Sigmoid colon (tissue), 7 donors: ENCODE measurements around the gene PAH. TPM values are rescaled to one million over a fixed set of nuclear protein-coding genes. Genes with fewer than 3 reads are reported as not detected.

Source experiments
- DNase-seq: peaks from one replicate; pipeline ENCODE4 v3.0.0-alpha.2; 2019
- H3K27ac ChIP-seq, 4 donors: fragments of 200-600 bp; sonication (generic); one replicate each; pipeline ENCODE4 v1.5.1; 2016 to 2019; ENCODE audit warnings: mild to moderate bottlenecking in 1 of 4
- H3K27me3 ChIP-seq, 3 donors: fragments of 200-600 bp; sonication (generic); one replicate each; pipeline ENCODE4 v1.5.1; 2019; ENCODE audit warnings: mild to moderate bottlenecking in 1 of 3
- H3K36me3 ChIP-seq, 4 donors: fragments of 200-600 bp; sonication (generic); one replicate each; pipeline ENCODE4 v1.5.1; 2016 to 2019
- H3K4me1 ChIP-seq, 4 donors: fragments of 200-600 bp; sonication (generic); one replicate each; pipeline ENCODE4 v1.5.1; 2017 to 2019
- H3K4me3 ChIP-seq, 4 donors: fragments of 200-600 bp; sonication (generic); one replicate each; pipeline ENCODE4 v1.5.1; 2017 to 2019; ENCODE audit warnings: mild to moderate bottlenecking in 2 of 4, moderate library complexity in 1 of 4
- H3K9me3 ChIP-seq, 4 donors: fragments of 200-600 bp in 3 of 4; sonication (generic) in 3 of 4; one replicate each; pipeline versions ENCODE4 v1.5.1 to v1.6.1; 2013 to 2019
- EP300 ChIP-seq, 4 donors: sonication (generic); formaldehyde crosslinking; IDR thresholded peaks; one replicate each; pipeline ENCODE4 v1.6.1; 2017; ENCODE audit warnings: antibody characterized with exemption in 4 of 4
- POLR2A ChIP-seq, 2 donors: fragments of 450-650 bp; IDR thresholded peaks; one replicate each; pipeline ENCODE4 v1.6.1; 2016; ENCODE audit warnings: antibody characterized with exemption in 2 of 2, mild to moderate bottlenecking in 2 of 2, moderate library complexity in 2 of 2
- POLR2AphosphoS5 ChIP-seq, 4 donors: sonication (generic); formaldehyde crosslinking; IDR thresholded peaks; one replicate each; pipeline ENCODE4 v1.6.1; 2017; ENCODE audit warnings: antibody characterized with exemption in 4 of 4
- WGBS, 2 donors: extraction: QIAGEN DNeasy Blood & Tissue Kit; methylation state at CpG; one replicate each; pipeline ENCODE4 v1.1.7; 2013; 5-methylcytosine and 5-hydroxymethylcytosine counted together
- intact Hi-C: fragments of 100-400 bp; cut with DNase I; formaldehyde crosslinking; loops from one replicate; pipeline ENCODE4 v1.15.1; 2023
- polyA plus RNA-seq, 3 donors: library from polyadenylated mRNA; stranded (reverse); fragments of 200-250 nt; gene quantifications; one replicate each; pipeline ENCODE4 v1.2.3, GENCODE V29; 2013
- total RNA-seq, 4 donors: library from RNA; depleted of rRNA; stranded (reverse); fragments of >200 nt; gene quantifications; one replicate each; pipeline ENCODE4 v1.1.0, GENCODE V29; 2016
- TF ChIP-seq, protein P1 (sequence below), 4 experiments: fragments of 450-650 bp in 3 of 4; fragments of 200-600 bp in 1 of 4; IDR thresholded peaks; one replicate each; pipeline ENCODE4 v1.5.1; 2016 to 2019; ENCODE audit warnings: antibody characterized with exemption in 4 of 4, mild to moderate bottlenecking in 3 of 4, moderate library complexity in 2 of 4
- donor health status: healthy with polysubstance abuse.
- donor health status: Bipolar disorder and iron deficiency.
- donor health status: healthy.

Gene PAH
- total and polyA plus RNA-seq, 7 donors: 0.19 to 1.1 (median 0.46) TPM; not detected in 3

DNA sequence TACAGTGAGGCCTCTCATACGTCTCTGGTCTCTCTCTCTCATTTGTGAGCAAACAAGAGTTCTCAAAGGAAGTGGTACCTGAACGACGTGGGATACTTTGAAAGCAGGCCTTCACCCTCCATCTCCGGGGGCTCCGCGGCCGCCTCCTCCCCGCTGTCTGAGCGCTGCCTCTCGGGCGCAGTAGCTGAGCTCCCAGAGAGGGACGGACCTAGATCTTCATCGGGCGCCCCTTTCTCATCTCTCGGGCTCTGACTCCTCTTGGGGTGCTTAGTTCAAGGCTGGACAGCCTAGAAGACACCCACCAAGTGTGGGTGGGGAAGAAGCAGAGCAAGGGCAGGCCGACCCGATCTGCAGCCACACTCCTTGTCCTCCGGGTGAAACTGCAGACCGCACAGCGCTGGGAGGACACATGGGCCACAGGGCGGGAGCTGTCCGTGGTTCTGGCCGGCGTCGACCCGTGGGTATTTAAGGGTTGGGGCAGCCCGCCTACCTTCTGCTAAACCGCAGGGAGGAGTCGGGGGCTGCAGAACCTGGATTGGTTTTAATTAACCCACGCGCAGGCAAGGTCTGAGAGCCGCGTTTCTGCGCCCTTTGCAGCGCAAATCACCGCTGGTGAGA, 92.7 kb downstream of the PAH start:
- TF ChIP-seq, protein P1, sequence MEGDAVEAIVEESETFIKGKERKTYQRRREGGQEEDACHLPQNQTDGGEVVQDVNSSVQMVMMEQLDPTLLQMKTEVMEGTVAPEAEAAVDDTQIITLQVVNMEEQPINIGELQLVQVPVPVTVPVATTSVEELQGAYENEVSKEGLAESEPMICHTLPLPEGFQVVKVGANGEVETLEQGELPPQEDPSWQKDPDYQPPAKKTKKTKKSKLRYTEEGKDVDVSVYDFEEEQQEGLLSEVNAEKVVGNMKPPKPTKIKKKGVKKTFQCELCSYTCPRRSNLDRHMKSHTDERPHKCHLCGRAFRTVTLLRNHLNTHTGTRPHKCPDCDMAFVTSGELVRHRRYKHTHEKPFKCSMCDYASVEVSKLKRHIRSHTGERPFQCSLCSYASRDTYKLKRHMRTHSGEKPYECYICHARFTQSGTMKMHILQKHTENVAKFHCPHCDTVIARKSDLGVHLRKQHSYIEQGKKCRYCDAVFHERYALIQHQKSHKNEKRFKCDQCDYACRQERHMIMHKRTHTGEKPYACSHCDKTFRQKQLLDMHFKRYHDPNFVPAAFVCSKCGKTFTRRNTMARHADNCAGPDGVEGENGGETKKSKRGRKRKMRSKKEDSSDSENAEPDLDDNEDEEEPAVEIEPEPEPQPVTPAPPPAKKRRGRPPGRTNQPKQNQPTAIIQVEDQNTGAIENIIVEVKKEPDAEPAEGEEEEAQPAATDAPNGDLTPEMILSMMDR (IDR thresholded peaks at IDR 0.05): no peak
- TF ChIP-seq POLR2A (IDR thresholded peaks at IDR 0.05): no peak
- no peak for TF ChIP-seq EP300 (IDR thresholded peaks at IDR 0.05)
- TF ChIP-seq POLR2AphosphoS5 (IDR thresholded peaks at IDR 0.05): no peak
- Histone ChIP-seq H3K4me3 (no peak overlapping the region), H3K4me1 (no peaks in the 10 kb centered on the region), H3K9me3 (no peaks in the 10 kb centered on the region), H3K27ac (no peak overlapping the region), H3K36me3 (no peaks in the 10 kb centered on the region), H3K27me3 (peaks cover 0 to 19% (median 12%) of the 10 kb centered on the region in 3 donors)
- no peak for DNase-seq
- intact Hi-C loops: no loop called here
- WGBS, 2 donors: 8 to 26% methylated on average over 36 of the region's 36 CpGs

DNA sequence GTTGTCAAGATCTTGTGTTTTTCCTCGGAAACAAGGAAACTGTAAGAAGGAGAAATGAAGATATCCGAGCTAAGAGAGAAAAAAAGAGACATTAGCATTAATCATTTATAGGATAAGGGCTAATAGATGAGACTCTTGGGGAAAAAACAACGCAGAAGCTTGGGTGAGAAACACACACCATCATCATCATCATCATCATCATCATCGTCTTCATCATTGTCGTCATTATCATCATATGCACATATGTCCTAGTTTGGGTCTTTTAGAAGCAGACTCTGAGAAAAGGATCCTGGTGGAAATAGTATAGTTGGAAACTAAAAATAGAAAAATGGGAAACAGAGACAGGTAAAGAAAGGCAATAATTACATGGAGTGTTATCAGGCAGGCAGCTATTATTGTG, 95.9 kb downstream of the PAH start:
- WGBS, 2 donors: 71 to 77% methylated on average over 5 of the region's 5 CpGs
- Histone ChIP-seq H3K4me3 (no peak overlapping the region), H3K9me3 (no peaks in the 10 kb centered on the region), H3K27ac (no peak overlapping the region), H3K4me1 (no peaks in the 10 kb centered on the region), H3K36me3 (no peaks in the 10 kb centered on the region), H3K27me3 (peaks cover 0 to 19% (median 12%) of the 10 kb centered on the region in 3 donors)
- intact Hi-C loops: no loop called here
- DNase-seq: no peak
- TF ChIP-seq, protein P1 (IDR thresholded peaks at IDR 0.05): no peak
- TF ChIP-seq EP300 (IDR thresholded peaks at IDR 0.05): no peak

DNA sequence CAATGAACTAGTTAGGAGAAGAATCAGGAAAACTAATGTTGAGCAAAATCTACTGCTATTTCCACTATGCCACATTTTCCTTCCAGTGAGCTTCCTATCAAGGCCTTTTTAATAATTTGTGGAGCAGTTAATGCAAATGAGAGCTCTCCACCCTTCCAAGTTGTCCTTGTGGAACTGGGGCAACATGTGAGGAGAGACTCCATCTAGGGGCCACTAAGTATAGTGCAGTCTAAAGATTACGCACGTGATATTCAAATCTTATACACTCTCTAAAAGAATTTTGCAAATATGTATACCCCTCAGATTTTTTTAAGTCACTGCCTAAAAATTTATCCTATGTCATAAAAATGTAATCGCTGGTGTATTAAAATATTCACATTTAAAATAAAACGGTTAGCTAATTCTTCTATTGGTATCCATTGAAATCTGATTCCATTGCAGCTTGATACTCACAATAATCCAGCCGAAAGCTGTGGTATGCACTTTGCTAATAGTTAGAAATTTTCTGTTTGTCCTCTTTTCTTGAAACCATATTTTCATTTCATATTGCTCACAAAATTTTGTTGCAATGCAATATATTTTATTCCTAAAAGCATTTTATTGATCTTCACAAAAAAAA, 100.1 kb downstream of the PAH start:
- TF ChIP-seq POLR2AphosphoS5 (IDR thresholded peaks at IDR 0.05) (no peak), EP300 (IDR thresholded peaks at IDR 0.05) (no peak), POLR2A (IDR thresholded peaks at IDR 0.05) (no peak)
- TF ChIP-seq, protein P1 (IDR thresholded peaks at IDR 0.05): no peak
- WGBS, 2 donors: 9 to 15% methylated on average over 5 of the region's 5 CpGs

DNA sequence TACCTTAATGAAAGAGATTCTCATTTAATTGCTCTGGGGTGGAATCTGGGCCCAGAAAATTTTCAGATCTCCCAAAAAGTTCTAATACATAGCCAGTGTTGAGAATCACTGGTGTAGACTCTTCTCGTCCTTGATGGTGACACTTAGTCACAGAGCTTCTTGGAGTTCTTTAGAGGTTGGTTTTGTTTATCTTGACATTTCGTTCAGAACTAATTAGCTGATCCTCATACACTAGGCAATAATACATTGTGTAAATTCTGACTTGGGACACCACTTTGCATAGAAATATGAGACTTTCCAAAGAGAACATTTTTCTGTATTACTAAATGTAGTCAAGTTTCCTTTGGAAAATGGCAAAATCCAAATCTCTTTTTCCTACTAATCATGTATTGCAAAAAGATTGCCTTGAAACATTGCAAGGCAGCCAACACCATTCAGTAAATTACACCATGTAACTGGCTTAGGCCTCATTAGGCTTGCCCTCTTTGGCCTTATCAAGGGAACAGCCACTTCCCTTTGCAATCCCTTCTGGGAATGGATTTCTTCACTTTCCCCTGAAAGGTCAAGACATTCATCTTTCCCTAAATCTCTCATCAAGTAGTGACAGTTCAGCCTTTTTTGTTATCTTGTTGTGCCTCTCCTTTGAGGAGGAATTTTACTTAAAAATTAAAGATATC, 102.2 kb downstream of the PAH start:
- H3K36me3 ChIP-seq: no peaks in the 10 kb centered on the region
- H3K27ac ChIP-seq: peak overlapping the region in 1 of 4 donors; percentile 56
- no peaks in the 10 kb centered on the region for H3K9me3 ChIP-seq
- no peaks in the 10 kb centered on the region for H3K4me1 ChIP-seq
- WGBS, 2 donors: 54 to 62% methylated on average over 2 of the region's 2 CpGs
- TF ChIP-seq, protein P1 (IDR thresholded peaks at IDR 0.05): no peak
- TF ChIP-seq EP300 (IDR thresholded peaks at IDR 0.05) (peak in 1 of 4 donors; percentile 11), POLR2A (IDR thresholded peaks at IDR 0.05) (no peak), POLR2AphosphoS5 (IDR thresholded peaks at IDR 0.05) (peak in 3 of 4 donors; percentile 23 to 49 (median 26))
- DNase-seq: no peak
- H3K27me3 ChIP-seq: no peaks in the 10 kb centered on the region
- intact Hi-C loops: no loop called here
- no peak overlapping the region for H3K4me3 ChIP-seq

More for the DNA sequence above, 100.1 kb downstream of the PAH start:
- Histone ChIP-seq H3K4me1 (no peaks in the 10 kb centered on the region), H3K4me3 (no peak overlapping the region), H3K9me3 (no peaks in the 10 kb centered on the region), H3K27ac (no peak overlapping the region), H3K27me3 (no peaks in the 10 kb centered on the region), H3K36me3 (no peaks in the 10 kb centered on the region)
- no peak for DNase-seq
- intact Hi-C loops: no loop called here
